SK-N-SH (cell line): ENCODE data around the gene SMARCA4. TPM values are rescaled to one million over a fixed set of nuclear protein-coding genes. Genes with fewer than 3 reads are reported as not detected.

Experiments used
- CTCF ChIA-PET: fragments of 300-600, 350-600 bp; formaldehyde crosslinking; extraction: SDS; loops from one replicate; lab custom pipeline; 2021; lab: Yijun Ruan, JAX
- POLR2A ChIA-PET: fragments of 350-600 bp; sonication (Branson Sonifier 250); formaldehyde crosslinking; extraction: SDS; loops from one replicate; lab custom pipeline; 2020; ENCODE audit warnings: antibody characterized with exemption, inconsistent platforms; lab: Yijun Ruan, JAX
- DNase-seq: peaks from one replicate; pipeline ENCODE4 v3.0.0; 2012
- H2AFZ ChIP-seq: fragments of 200-600 bp; sonication (generic); 2 replicates; pipeline ENCODE4 v1.8.1; 2016; ENCODE audit warnings: antibody characterized with exemption, mild to moderate bottlenecking, low read depth
- H3F3A ChIP-seq: fragments of 200-600 bp; sonication (generic); replicated peaks from 2 replicates; pipeline ENCODE3; 2016; ENCODE audit warnings: antibody characterized with exemption, mild to moderate bottlenecking; ENCODE audit not compliant: insufficient read depth
- H3K27ac ChIP-seq, 2 experiments: fragments of 200-500 bp in 1 of 2; fragments of 200-600 bp in 1 of 2; sonication (Bioruptor generic) in 1 of 2; sonication (generic), shearing (Covaris generic) in 1 of 2; 2 replicates each; pipeline versions ENCODE4 v1.5.1 to v1.6.1; 2014 to 2016; ENCODE audit warnings: low read depth in 2 of 2, inconsistent platforms in 1 of 2, low read length in 1 of 2, mild to moderate bottlenecking in 1 of 2, mixed read lengths in 1 of 2
- H3K27me3 ChIP-seq: fragments of 200-600 bp; sonication (generic), shearing (Covaris generic); 2 replicates; pipeline ENCODE4 v1.6.1; 2016; ENCODE audit warnings: mixed run types; ENCODE audit not compliant: insufficient read depth
- H3K36me3 ChIP-seq, 2 experiments: fragments of 200-500 bp in 1 of 2; fragments of 200-600 bp in 1 of 2; sonication (Bioruptor generic) in 1 of 2; sonication (generic) in 1 of 2; replicated peaks in 1 of 2; 2 replicates each; pipeline versions ENCODE3 to v1.5.1; 2014 to 2016; ENCODE audit warnings: low read length in 1 of 2, mild to moderate bottlenecking in 1 of 2; ENCODE audit not compliant: insufficient read depth in 2 of 2, control insufficient read depth in 1 of 2
- H3K4me1 ChIP-seq, 2 experiments: fragments of 200-500 bp in 1 of 2; fragments of 200-600 bp in 1 of 2; sonication (Bioruptor generic) in 1 of 2; sonication (generic), shearing (Covaris generic) in 1 of 2; 2 replicates each; pipeline versions ENCODE4 v1.5.1 to v1.6.1; 2014 to 2016; ENCODE audit warnings: low read depth in 1 of 2, low read length in 1 of 2, mixed run types in 1 of 2; ENCODE audit not compliant: insufficient read depth in 2 of 2, control insufficient read depth in 1 of 2
- H3K4me2 ChIP-seq: fragments of 200-600 bp; sonication (generic), shearing (Covaris generic); 2 replicates; pipeline ENCODE4 v1.6.1; 2017; ENCODE audit warnings: mixed run types
- H3K4me3 ChIP-seq, 2 experiments: fragments of 200-500 bp in 1 of 2; fragments of 200-600 bp in 1 of 2; sonication (Bioruptor generic) in 1 of 2; sonication (generic), shearing (Covaris generic) in 1 of 2; 2 replicates each; pipeline versions ENCODE4 v1.5.1 to v1.8.1; 2014 to 2016; ENCODE audit warnings: low read depth in 2 of 2, inconsistent platforms in 1 of 2, low read length in 1 of 2, mild to moderate bottlenecking in 1 of 2, mixed read lengths in 1 of 2, moderate library complexity in 1 of 2
- H3K79me2 ChIP-seq: fragments of 200-600 bp; sonication (generic); 2 replicates; pipeline ENCODE4 v1.8.1; 2017; ENCODE audit warnings: mild to moderate bottlenecking; ENCODE audit not compliant: insufficient read depth
- H3K9ac ChIP-seq: fragments of 200-600 bp; sonication (generic); 2 replicates; pipeline ENCODE4 v1.6.1; 2017; ENCODE audit warnings: mixed run types
- H3K9me2 ChIP-seq: fragments of 200-600 bp; sonication (generic); 2 replicates; pipeline ENCODE4 v1.6.1; 2017; ENCODE audit warnings: mixed run types
- H3K9me3 ChIP-seq: fragments of 200-600 bp; sonication (generic); 2 replicates; pipeline ENCODE4 v1.6.1; 2017; ENCODE audit warnings: mixed run types, mild to moderate bottlenecking, moderate library complexity
- H4K20me1 ChIP-seq: fragments of 200-600 bp; sonication (generic); 2 replicates; pipeline ENCODE4 v1.6.1; 2017; ENCODE audit warnings: mild to moderate bottlenecking, mixed run types; ENCODE audit not compliant: insufficient read depth
- EP300 ChIP-seq, 2 experiments: IDR thresholded peaks; 2 replicates each; pipeline versions ENCODE4 v1.4.0 to v1.6.1; 2012; ENCODE audit warnings: borderline replicate concordance in 1 of 2, low read depth in 1 of 2, low read length in 1 of 2
- EZH2phosphoT487 ChIP-seq: fragments of 200-600 bp; sonication (generic); IDR thresholded peaks from 2 replicates; pipeline ENCODE4 v1.6.1; 2017; ENCODE audit warnings: low read depth, mixed run types, mild to moderate bottlenecking, antibody characterized with exemption, moderate library complexity, borderline replicate concordance
- FOXJ3 ChIP-seq: sonication (generic); formaldehyde crosslinking; IDR thresholded peaks from 2 replicates; pipeline ENCODE4 v1.5.1; 2020; ENCODE audit warnings: mild to moderate bottlenecking, missing genetic modification reagents
- GABPA ChIP-seq: IDR thresholded peaks from 2 replicates; pipeline ENCODE4 v1.4.0; 2012; ENCODE audit warnings: low read depth, mild to moderate bottlenecking
- GATA2 ChIP-seq: sonication (generic); formaldehyde crosslinking; IDR thresholded peaks from 2 replicates; pipeline ENCODE4 v1.5.0; 2020; ENCODE audit warnings: mild to moderate bottlenecking, missing genetic modification reagents
- IRF3 ChIP-seq: fragments of 150-350 bp; IDR thresholded peaks from 2 replicates; pipeline ENCODE4 v1.6.1; 2016; ENCODE audit warnings: mild to moderate bottlenecking, low read depth, low read length
- JUND ChIP-seq: IDR thresholded peaks from 2 replicates; pipeline ENCODE4 v1.4.0; 2012
- MAX ChIP-seq: IDR thresholded peaks from 2 replicates; pipeline ENCODE4 v1.4.0; 2012; ENCODE audit warnings: low read depth
- MEF2A ChIP-seq: IDR thresholded peaks from 2 replicates; pipeline ENCODE4 v1.4.0; 2012; ENCODE audit warnings: low read depth, borderline replicate concordance
- NFIC ChIP-seq: IDR thresholded peaks from 2 replicates; pipeline ENCODE4 v1.4.0; 2012; ENCODE audit warnings: borderline replicate concordance
- PBX3 ChIP-seq: IDR thresholded peaks from 2 replicates; pipeline ENCODE4; 2012
- RFX5 ChIP-seq: IDR thresholded peaks from 2 replicates; pipeline ENCODE4 v1.6.1; 2012; ENCODE audit warnings: mild to moderate bottlenecking, improper control_type of control experiment, low read length
- RXRA ChIP-seq: IDR thresholded peaks from 2 replicates; pipeline ENCODE4 v1.4.0; 2012; ENCODE audit warnings: low read depth, mild to moderate bottlenecking, borderline replicate concordance
- SIN3A ChIP-seq: IDR thresholded peaks from 2 replicates; pipeline ENCODE4 v1.6.1; 2012; ENCODE audit warnings: low read depth, mild to moderate bottlenecking, low read length, moderate library complexity, borderline replicate concordance
- TAF1 ChIP-seq: IDR thresholded peaks from 2 replicates; pipeline ENCODE4 v1.6.1; 2012; ENCODE audit warnings: low read depth, mild to moderate bottlenecking, low read length, moderate library complexity, borderline replicate concordance
- TCF12 ChIP-seq: IDR thresholded peaks from 2 replicates; pipeline ENCODE4 v1.4.0; 2012
- TEAD4 ChIP-seq: IDR thresholded peaks from 2 replicates; pipeline ENCODE4 v1.4.0; 2012; ENCODE audit warnings: mild to moderate bottlenecking, borderline replicate concordance; ENCODE audit not compliant: insufficient read depth
- USF1 ChIP-seq: IDR thresholded peaks from 2 replicates; pipeline ENCODE4 v1.4.0; 2012; ENCODE audit warnings: low read depth, borderline replicate concordance
- WGBS: methylation state at CpG from one replicate; pipeline ENCODE4 v1.1.6; 2017; ENCODE audit warnings: low lambda C conversion rate; 5-methylcytosine and 5-hydroxymethylcytosine counted together
- polyA plus RNA-seq, 3 experiments: library from polyadenylated mRNA; depleted of rRNA; stranded (reverse); fragments of >200 nt; gene quantifications; 2 replicates each; pipeline ENCODE4 v1.2.3, GENCODE V29; 2012

The SMARCA4 gene
- polyA plus RNA-seq, 1 of the 3 experiments (the other 2 are of a cell fraction) = 90.7 TPM

GRCh38 chr19:10981252-10981895 lies 20.5 kb downstream of the SMARCA4 start (continued):
- no peak for TF ChIP-seq USF1

GRCh38 chr19:10983026-10983425 lies 22.2 kb downstream of the SMARCA4 start:
- no peak for DNase-seq
- peaks cover 9 to 25% of the 10 kb centered on the region in 2 experiments for H3K36me3 ChIP-seq
- CTCF ChIA-PET = no interaction called here

More at GRCh38 chr19:10983026-10983425, 22.2 kb downstream of the SMARCA4 start:
- H3K9ac ChIP-seq = no peak overlapping the region
- H3F3A ChIP-seq = no peaks in the 10 kb centered on the region
- H3K27ac ChIP-seq = no peak overlapping the region
- H3K9me2 ChIP-seq = no peaks in the 10 kb centered on the region
- H4K20me1 ChIP-seq = peaks cover 73% of the 10 kb centered on the region
- no peaks in the 10 kb centered on the region for H3K27me3 ChIP-seq
- no peak overlapping the region for H2AFZ ChIP-seq
- H3K4me3 ChIP-seq = no peak overlapping the region
- no peaks in the 10 kb centered on the region for H3K4me1 ChIP-seq
- no peak overlapping the region for H3K4me2 ChIP-seq
- TF ChIP-seq JUND = no peak
- TF ChIP-seq MAX = no peak
- no peak for TF ChIP-seq FOXJ3
- TF ChIP-seq RFX5 = no peak
- TF ChIP-seq SIN3A = no peak
- TF ChIP-seq TEAD4 = no peak
- TF ChIP-seq PBX3 = no peak
- no peak for TF ChIP-seq NFIC
- TF ChIP-seq EZH2phosphoT487 = no peak
- no peak for TF ChIP-seq TAF1
- no peak for TF ChIP-seq EP300 (IDR thresholded peaks at IDR 0.05; ENCODE audit: borderline replicate concordance in 1 of 2, low read depth in 1 of 2, low read length in 1 of 2)
- no peak for TF ChIP-seq IRF3
- no peak for TF ChIP-seq GABPA
- no peak for TF ChIP-seq MEF2A
- no peak for TF ChIP-seq GATA2
- TF ChIP-seq TCF12 = no peak
- no peak for TF ChIP-seq RXRA
- H3K79me2 ChIP-seq = peaks cover 76% of the 10 kb centered on the region
- POLR2A ChIA-PET = no interaction called here
- 97% methylated on average over 6 of the region's 6 CpGs for WGBS
- H3K9me3 ChIP-seq = no peaks in the 10 kb centered on the region
